ENCODE data around the gene PRKCH.

DNA sequence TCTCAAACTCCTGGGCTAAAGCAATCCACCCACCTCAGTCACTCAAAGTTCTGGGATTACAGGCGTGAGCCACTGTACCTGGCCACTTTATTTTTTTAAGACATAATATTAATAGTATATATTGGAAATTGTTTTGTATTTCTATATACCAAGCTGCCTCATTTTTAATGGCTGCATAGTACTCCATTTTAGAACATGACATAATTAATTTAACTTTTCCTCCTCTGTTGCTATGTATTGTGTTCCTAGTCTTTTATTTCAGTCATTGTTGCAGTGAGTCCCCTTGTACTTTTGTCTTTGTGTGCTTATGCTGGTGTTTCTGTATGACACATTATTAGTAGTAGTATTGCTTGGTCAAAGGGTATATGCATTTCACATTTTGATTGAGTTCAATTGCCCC lies 138.7 kb downstream of the PRKCH start:
- no peak for TF ChIP-seq CTCF (IDR thresholded peaks at IDR 0.05)
- no peak for TF ChIP-seq POLR2A (IDR thresholded peaks at IDR 0.05)
- TF ChIP-seq POLR2AphosphoS5 (IDR thresholded peaks at IDR 0.05), result no peak

Measured in sigmoid colon (tissue), 4 donors.